Measurements from ENCODE around the gene TFIP11. TPM values are rescaled to one million over a fixed set of nuclear protein-coding genes. Genes with fewer than 3 reads are reported as not detected.
A peak's percentile ranks its signal among the peaks of the same experiment; 100 is the strongest.

TFIP11 gene
- total and polyA plus RNA-seq, 9 of the 15 experiments (the other 6 are each of a cell fraction or from before 2014, with no cell fraction given): 11.5 to 38.1 (median 25.2) TPM

GRCh38 chr22:26483439-26484359, 28.6 kb downstream of the TFIP11 start, which contains the start of the genes HPS4 and SRRD (continued):
- peak; percentile 91 for TF ChIP-seq KLF13 (tag; IDR thresholded peaks at IDR 0.05; ENCODE audit: borderline replicate concordance, low read depth)
- TF ChIP-seq ZNF239 (CRISPR knock-in tag; IDR thresholded peaks at IDR 0.05): no peak
- TF ChIP-seq NFE2L1 (tag; IDR thresholded peaks at IDR 0.05; ENCODE audit: borderline replicate concordance, low read depth): no peak
- peak in 1 of 2 experiments; percentile 50; a peak in 1 of 4 replicates for TF ChIP-seq KDM4B (IDR thresholded peaks at IDR 0.05; ENCODE audit: borderline replicate concordance in 2 of 2, low read depth in 1 of 2)
- TF ChIP-seq HNRNPLL (IDR thresholded peaks at IDR 0.05; ENCODE audit: low read depth, low read length, poor library complexity, severe bottlenecking): peak; percentile 47
- no peak for TF ChIP-seq ZZZ3 (IDR thresholded peaks at IDR 0.05)
- TF ChIP-seq CCNT2 (IDR thresholded peaks at IDR 0.05; ENCODE audit: borderline replicate concordance, extremely low read depth, insufficient read length, low read depth, low read length): peak; percentile 81
- peak; percentile 97 for TF ChIP-seq ZFP36 (IDR thresholded peaks at IDR 0.05; ENCODE audit: low read depth, low read length, partially characterized antibody)
- TF ChIP-seq MNT (conservative IDR thresholded peaks at IDR 0.05): peak; percentile 79 to 93
- 0 out of 2 replicates have a peak, but pooled peaks have one; percentile 40 for TF ChIP-seq GATAD2B (IDR thresholded peaks at IDR 0.05; ENCODE audit: borderline replicate concordance)
- no peak for TF ChIP-seq GTF2F1 (IDR thresholded peaks at IDR 0.05; ENCODE audit: low read depth, low read length)
- no peak for TF ChIP-seq FOXA1 (IDR thresholded peaks at IDR 0.05; ENCODE audit: borderline replicate concordance)
- peak; percentile 91 for TF ChIP-seq MITF (IDR thresholded peaks at IDR 0.05)
- TF ChIP-seq RBM22 (IDR thresholded peaks at IDR 0.05; ENCODE audit: low read depth, low read length, poor library complexity, severe bottlenecking): no peak
- TF ChIP-seq XRCC5 (IDR thresholded peaks at IDR 0.05; ENCODE audit: low read depth, low read length): peak; percentile 48; the same call in 1 of the 2 replicates
- no peak for TF ChIP-seq BCL6 (CRISPR knock-in tag; IDR thresholded peaks at IDR 0.05)
- no peak for TF ChIP-seq HNRNPH1 (optimal IDR thresholded peaks at IDR 0.05; ENCODE audit: low read depth, low read length)
- no peak for TF ChIP-seq MTF1 (CRISPR knock-in tag; IDR thresholded peaks at IDR 0.05; ENCODE audit: borderline replicate concordance)
- 0 out of 2 replicates have a peak, but pooled peaks have one; percentile 18 for TF ChIP-seq CBFA2T2 (conservative IDR thresholded peaks at IDR 0.05)
- TF ChIP-seq JUN (IDR thresholded peaks at IDR 0.05; ENCODE audit: borderline replicate concordance, low read depth, low read length): peak; percentile 61
- TF ChIP-seq JUN (CRISPR knock-in tag; IDR thresholded peaks at IDR 0.05; ENCODE audit: borderline replicate concordance): 0 out of 2 replicates have a peak, but pooled peaks have one; percentile 57
- TF ChIP-seq YY1 (IDR thresholded peaks at IDR 0.05; ENCODE audit: borderline replicate concordance in 1 of 3, control insufficient read depth in 1 of 3, extremely low read depth in 1 of 3, insufficient read depth in 3 of 3, insufficient read length in 1 of 3, insufficient replicate concordance in 2 of 3, low read depth in 1 of 3, low read length in 2 of 3): peak; percentile 82 to 96 (median 95)
- TF ChIP-seq CBX3 (IDR thresholded peaks at IDR 0.05; ENCODE audit: borderline replicate concordance in 1 of 2, low read length in 2 of 2): peak in 1 of 2 experiments; percentile 53; a peak in 1 of 3 replicates
- peak; percentile 30; the same call in 1 of the 2 replicates for TF ChIP-seq DPF2 (IDR thresholded peaks at IDR 0.05)
